Upper lobe of left lung (tissue), 4 donors: ENCODE results near the gene BRICD5.

Source experiments
- EP300 ChIP-seq, 4 donors: sonication (generic); formaldehyde crosslinking; IDR thresholded peaks; one replicate each; pipeline ENCODE4 v1.5.1; 2017; ENCODE audit warnings: antibody characterized with exemption in 4 of 4, control low read depth in 2 of 4
- POLR2A ChIP-seq, 4 donors: fragments of 450-650 bp; IDR thresholded peaks; one replicate each; pipeline ENCODE4 v1.5.1; 2016 to 2017; ENCODE audit warnings: antibody characterized with exemption in 4 of 4, mild to moderate bottlenecking in 2 of 4

DNA sequence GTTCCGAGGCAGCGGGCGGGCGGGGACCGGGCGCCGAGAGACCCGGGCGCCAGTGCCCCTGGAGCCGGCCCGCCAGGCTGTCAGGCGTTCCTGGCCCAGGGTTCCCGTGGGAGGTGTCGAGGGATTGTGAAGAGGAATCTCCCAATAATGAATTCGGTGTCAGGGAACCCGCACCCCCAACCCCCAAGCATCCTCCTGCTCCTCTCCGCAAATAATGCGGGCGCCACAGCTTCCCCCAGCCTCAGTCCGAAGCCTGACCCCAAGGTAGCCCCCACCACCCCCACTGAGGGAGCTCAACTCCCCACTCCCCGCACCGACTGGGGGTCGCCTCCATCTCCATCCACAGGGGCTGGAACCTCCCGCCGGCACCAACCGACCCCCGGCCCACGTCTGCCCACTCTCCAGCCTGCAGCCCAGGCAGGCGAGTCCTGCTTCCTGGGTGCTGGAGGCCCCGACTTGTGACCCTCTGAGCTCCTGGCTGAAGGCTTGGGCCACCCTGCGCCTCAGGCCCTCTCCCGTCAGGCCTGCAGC lies 13.6 kb downstream of the BRICD5 start:
- TF ChIP-seq EP300 (IDR thresholded peaks at IDR 0.05): no peak
- no peak for TF ChIP-seq POLR2A (IDR thresholded peaks at IDR 0.05)
